GM21447 (cell line): ENCODE results near the gene PMAIP1.
A peak's percentile ranks its signal among the peaks of the same experiment; 100 is the strongest.

ENCODE experiments used
- ATAC-seq: cut with Tn5 transposase; IDR thresholded peaks from one replicate; pipeline ENCODE4 v1.9.1; 2021; ENCODE audit not compliant: unreplicated experiment

Gene PMAIP1

GRCh38 chr18:59945544-59945943 lies 45.7 kb downstream of the PMAIP1 start:
- ATAC-seq: no peak

GRCh38 chr18:59950215-59950944 lies 50.6 kb downstream of the PMAIP1 start:
- peak; percentile 70 for ATAC-seq

- no peak for ATAC-seq
Observed at GRCh38 chr18:59951591-59951990, 51.8 kb downstream of the PMAIP1 start.

- ATAC-seq: no peak
Observed at GRCh38 chr18:59952283-59953007, 52.6 kb downstream of the PMAIP1 start.
